OCI-LY3 (cell line): Measurements from ENCODE around the gene UBE2E1.

Experiments used
- EZH2phosphoT487 ChIP-seq: fragments of 200-600 bp; shearing (Covaris generic); IDR thresholded peaks from 2 replicates; pipeline ENCODE4 v1.6.1; 2018; ENCODE audit warnings: antibody characterized with exemption, mixed run types, low read depth
- TF ChIP-seq, protein P1 (sequence below): fragments of 200-600, 300-600 bp; sonication (generic); IDR thresholded peaks from 2 replicates; pipeline ENCODE4 v1.5.1; 2014; ENCODE audit warnings: antibody characterized with exemption, low read length, low read depth

DNA sequence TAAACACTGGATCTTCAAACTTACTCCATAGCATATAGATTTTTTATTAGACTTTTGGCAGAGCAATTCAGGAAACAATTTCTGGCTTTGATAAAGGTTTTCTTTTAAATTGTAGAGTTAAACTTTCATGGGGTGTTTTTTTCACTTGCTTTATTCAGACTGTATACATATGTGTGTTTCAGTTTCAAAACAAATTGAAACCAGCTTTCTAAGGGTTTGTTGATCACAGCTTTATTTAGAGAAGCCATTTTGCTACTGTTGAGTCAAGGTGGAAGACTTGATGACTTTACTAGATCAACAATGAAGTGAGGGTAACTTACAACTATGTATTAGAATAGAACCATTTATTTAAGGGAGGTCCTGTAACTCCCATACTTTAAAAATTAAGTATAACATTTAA, 6.2 kb downstream of the UBE2E1 start:
- TF ChIP-seq, protein P1, sequence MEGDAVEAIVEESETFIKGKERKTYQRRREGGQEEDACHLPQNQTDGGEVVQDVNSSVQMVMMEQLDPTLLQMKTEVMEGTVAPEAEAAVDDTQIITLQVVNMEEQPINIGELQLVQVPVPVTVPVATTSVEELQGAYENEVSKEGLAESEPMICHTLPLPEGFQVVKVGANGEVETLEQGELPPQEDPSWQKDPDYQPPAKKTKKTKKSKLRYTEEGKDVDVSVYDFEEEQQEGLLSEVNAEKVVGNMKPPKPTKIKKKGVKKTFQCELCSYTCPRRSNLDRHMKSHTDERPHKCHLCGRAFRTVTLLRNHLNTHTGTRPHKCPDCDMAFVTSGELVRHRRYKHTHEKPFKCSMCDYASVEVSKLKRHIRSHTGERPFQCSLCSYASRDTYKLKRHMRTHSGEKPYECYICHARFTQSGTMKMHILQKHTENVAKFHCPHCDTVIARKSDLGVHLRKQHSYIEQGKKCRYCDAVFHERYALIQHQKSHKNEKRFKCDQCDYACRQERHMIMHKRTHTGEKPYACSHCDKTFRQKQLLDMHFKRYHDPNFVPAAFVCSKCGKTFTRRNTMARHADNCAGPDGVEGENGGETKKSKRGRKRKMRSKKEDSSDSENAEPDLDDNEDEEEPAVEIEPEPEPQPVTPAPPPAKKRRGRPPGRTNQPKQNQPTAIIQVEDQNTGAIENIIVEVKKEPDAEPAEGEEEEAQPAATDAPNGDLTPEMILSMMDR, result no peak
- no peak for TF ChIP-seq EZH2phosphoT487
